HL-60 (cell line): Measurements from ENCODE around the gene IL1RL1.

Experiments used
- DNase-seq, 2 experiments: peaks; one replicate each; pipeline ENCODE4 v3.0.0-alpha.2; 2010 to 2020; ENCODE audit warnings: low read depth in 1 of 2, low spot score in 1 of 2
- H3K27ac ChIP-seq: fragments of 250-450 bp; sonication (Bioruptor Pico); replicated peaks from 2 replicates; pipeline ENCODE4 v1.5.1; 2020; ENCODE audit warnings: mild to moderate bottlenecking, moderate library complexity
- H3K27me3 ChIP-seq: fragments of 250-450 bp; sonication (Bioruptor Pico); 2 replicates; pipeline ENCODE4 v1.5.1; 2021; ENCODE audit warnings: mild to moderate bottlenecking, moderate library complexity; ENCODE audit not compliant: insufficient read depth, poor library complexity, severe bottlenecking
- H3K4me3 ChIP-seq: replicated peaks from 2 replicates; pipeline ENCODE4 v1.5.1; 2011; ENCODE audit warnings: mild to moderate bottlenecking, control low read depth, low read length; ENCODE audit not compliant: insufficient read depth
- CTCF ChIP-seq: IDR thresholded peaks from one replicate; pipeline ENCODE4 v1.5.1; 2011; ENCODE audit warnings: low read length, control low read depth, inconsistent platforms; ENCODE audit not compliant: insufficient read depth
- GABPA ChIP-seq: IDR thresholded peaks from 2 replicates; pipeline ENCODE4 v1.6.1; 2012; ENCODE audit warnings: low read depth
- POLR2AphosphoS5 ChIP-seq: IDR thresholded peaks from 2 replicates; pipeline ENCODE4 v1.6.1; 2012; ENCODE audit warnings: low read depth
- SPI1 ChIP-seq: IDR thresholded peaks from 2 replicates; pipeline ENCODE4 v1.6.1; 2012; ENCODE audit warnings: low read depth, mild to moderate bottlenecking, borderline replicate concordance
- TF ChIP-seq, protein P1 (sequence below): IDR thresholded peaks from 2 replicates; pipeline ENCODE4 v1.6.1; 2012; ENCODE audit warnings: low read depth; ENCODE audit not compliant: insufficient replicate concordance

The IL1RL1 gene

DNA sequence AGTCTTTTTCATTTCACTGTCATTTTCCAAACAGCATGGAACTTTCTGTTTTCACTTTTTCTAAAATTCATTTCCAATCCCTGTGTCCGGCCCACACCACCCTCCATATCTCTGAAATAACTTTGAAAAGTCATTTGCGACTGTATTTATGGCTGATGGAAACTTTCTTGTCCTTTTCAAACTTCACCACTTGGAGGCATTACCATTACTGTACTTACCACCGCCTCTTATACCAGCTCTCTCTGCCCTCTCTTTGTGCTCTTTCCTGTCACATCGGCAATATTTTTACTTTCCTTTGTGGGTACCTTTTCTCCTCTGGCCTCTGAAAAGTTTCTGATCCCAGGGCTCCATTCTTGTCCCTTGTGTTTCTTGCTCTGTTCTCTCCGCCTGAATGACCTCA, 39.5 kb upstream of the IL1RL1 start:
- no peak for DNase-seq
- TF ChIP-seq SPI1 (no peak), GABPA (no peak), POLR2AphosphoS5 (no peak), CTCF (no peak)
- TF ChIP-seq, protein P1, sequence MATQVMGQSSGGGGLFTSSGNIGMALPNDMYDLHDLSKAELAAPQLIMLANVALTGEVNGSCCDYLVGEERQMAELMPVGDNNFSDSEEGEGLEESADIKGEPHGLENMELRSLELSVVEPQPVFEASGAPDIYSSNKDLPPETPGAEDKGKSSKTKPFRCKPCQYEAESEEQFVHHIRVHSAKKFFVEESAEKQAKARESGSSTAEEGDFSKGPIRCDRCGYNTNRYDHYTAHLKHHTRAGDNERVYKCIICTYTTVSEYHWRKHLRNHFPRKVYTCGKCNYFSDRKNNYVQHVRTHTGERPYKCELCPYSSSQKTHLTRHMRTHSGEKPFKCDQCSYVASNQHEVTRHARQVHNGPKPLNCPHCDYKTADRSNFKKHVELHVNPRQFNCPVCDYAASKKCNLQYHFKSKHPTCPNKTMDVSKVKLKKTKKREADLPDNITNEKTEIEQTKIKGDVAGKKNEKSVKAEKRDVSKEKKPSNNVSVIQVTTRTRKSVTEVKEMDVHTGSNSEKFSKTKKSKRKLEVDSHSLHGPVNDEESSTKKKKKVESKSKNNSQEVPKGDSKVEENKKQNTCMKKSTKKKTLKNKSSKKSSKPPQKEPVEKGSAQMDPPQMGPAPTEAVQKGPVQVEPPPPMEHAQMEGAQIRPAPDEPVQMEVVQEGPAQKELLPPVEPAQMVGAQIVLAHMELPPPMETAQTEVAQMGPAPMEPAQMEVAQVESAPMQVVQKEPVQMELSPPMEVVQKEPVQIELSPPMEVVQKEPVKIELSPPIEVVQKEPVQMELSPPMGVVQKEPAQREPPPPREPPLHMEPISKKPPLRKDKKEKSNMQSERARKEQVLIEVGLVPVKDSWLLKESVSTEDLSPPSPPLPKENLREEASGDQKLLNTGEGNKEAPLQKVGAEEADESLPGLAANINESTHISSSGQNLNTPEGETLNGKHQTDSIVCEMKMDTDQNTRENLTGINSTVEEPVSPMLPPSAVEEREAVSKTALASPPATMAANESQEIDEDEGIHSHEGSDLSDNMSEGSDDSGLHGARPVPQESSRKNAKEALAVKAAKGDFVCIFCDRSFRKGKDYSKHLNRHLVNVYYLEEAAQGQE, result no peak
- Histone ChIP-seq H3K27ac (no peak overlapping the region), H3K27me3 (no peaks in the 10 kb centered on the region), H3K4me3 (no peak overlapping the region)

DNA sequence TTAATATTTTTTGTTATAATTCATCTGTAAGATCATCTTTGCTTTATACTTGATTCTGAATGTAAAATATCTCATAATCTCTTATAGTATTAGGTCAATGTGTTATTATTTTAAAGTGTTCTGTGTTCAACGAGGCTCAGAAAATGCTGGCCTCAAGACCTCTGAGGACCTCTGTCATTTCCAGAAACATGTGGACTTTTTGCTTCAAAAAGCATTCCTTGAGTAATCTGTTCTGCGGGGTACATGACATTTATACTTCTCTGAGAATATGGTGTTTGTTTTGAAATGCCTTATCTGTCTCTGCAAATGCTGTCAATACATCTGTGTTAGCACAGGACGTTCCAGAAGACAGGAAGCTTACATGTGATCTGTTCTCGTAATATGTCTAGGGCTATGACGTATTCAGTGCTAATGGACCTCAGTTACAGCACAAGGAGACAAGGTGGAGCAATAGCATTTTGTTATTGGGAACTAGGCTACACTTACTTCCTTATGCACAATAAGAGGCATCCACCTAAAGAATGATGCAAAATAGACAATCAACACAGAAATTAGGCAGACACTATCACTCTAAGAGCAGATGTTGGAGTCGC, 37.6 kb upstream of the IL1RL1 start:
- peak overlapping the region; percentile 41 for H3K27ac ChIP-seq
- TF ChIP-seq GABPA, result no peak
- TF ChIP-seq POLR2AphosphoS5, result no peak
- TF ChIP-seq, protein P1, result no peak
- no peak for TF ChIP-seq CTCF
- no peak for TF ChIP-seq SPI1
- H3K4me3 ChIP-seq, result no peak overlapping the region
- peak; percentile 60 to 61 for DNase-seq
- no peaks in the 10 kb centered on the region for H3K27me3 ChIP-seq

DNA sequence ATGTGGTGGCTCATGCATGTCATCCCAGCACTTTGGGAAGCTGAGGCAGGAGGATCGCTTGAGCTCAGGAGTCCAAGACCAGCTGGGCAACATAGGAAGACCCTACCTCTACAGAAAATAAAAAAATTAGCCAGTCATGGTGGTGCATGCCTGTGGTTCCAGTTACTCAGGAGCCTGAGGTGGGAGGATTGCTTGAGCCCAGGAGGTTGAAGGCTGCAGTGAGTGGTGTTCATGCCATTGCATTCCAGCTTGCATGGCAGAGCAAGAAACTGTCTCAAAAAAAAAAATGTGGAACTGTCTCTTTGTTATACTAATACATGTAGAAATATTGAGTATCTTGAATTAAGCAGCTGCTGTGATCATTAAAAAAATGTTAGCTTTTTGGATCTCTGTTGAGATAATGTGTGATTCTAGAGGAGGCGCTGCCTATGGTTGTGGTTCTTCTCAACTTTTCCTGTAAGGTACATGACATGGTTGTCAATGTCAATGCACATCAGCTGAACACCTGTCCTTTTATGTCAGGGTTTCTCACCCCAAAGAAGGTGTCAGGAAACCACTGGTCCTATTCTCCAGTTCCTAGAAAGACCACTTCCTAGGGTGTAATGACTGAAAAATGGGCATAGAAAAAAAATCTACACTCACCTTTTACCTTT, 34.7 kb upstream of the IL1RL1 start:
- Histone ChIP-seq H3K27ac (no peak overlapping the region), H3K27me3 (no peaks in the 10 kb centered on the region), H3K4me3 (no peak overlapping the region)
- no peak for TF ChIP-seq POLR2AphosphoS5
- TF ChIP-seq, protein P1, result no peak
- DNase-seq, result no peak
